Measurements from ENCODE around the gene CHURC1. TPM values are rescaled to one million over a fixed set of nuclear protein-coding genes. Genes with fewer than 3 reads are reported as not detected.

CHURC1 gene
- total RNA-seq, 4 donors from 2014 or later: 67.0 to 138 (median 107) TPM

DNA sequence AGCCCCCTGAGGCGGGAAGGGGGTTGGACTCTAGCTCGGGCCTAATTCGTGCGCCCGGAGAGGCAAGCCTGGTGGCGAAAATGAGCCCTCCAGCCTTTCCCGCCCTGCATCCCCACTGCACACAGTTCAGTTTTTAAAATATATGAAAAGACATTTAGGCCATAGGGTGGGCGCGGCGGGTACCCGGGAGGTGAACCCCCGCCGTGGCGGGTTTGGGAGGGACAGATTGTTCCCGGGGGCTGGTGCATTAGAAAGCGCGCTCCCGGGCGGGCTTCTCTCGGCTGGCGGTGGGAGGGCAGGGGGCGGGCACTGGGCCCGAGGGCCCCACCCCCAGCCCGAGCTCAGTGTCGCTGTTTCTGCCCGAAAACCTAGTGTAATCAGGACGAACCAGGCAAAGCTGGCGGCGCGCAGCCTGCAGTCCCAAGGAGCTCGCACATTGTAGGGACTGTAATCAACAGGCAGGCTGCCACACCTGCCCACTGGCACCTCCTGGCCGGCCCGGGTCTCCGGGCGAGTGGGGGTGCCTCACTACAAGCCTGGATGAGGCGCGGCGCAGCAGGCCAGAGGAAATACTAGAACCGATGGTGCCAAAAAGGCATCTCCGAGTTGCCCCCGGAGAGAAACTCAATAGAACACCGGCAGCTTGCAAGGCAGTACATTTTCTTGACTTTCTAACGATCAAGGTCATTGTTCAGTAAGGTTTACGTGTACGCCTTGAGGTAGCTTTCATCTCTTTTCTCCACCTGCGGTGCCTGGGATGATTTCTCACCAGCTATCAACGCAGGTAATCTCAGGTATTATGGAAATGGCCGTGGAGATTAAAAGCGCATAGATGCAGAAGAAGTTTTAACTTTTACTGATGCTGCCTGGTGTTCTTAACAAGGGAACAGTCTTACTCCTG lies 33.8 kb upstream of the CHURC1 start:
- peaks cover 6 to 54% (median 30%) of the 10 kb centered on the region in 4 donors for H3K27me3 ChIP-seq
- intact Hi-C loops (cut with DNase I): no loop called here
- no peaks in the 10 kb centered on the region for H3K36me3 ChIP-seq
- H3K27ac ChIP-seq (replicated peaks in 1 of 4): no peak overlapping the region
- H3K4me3 ChIP-seq: peak overlapping the region; percentile 59 to 69 (median 65)
- WGBS: 10% methylated on average over 35 of the region's 49 CpGs
- TF ChIP-seq POLR2AphosphoS5 (IDR thresholded peaks at IDR 0.05) (no peak), POLR2A (IDR thresholded peaks at IDR 0.05; ENCODE audit: low read depth) (no peak), EP300 (IDR thresholded peaks at IDR 0.05) (no peak)
- TF ChIP-seq, protein P1, sequence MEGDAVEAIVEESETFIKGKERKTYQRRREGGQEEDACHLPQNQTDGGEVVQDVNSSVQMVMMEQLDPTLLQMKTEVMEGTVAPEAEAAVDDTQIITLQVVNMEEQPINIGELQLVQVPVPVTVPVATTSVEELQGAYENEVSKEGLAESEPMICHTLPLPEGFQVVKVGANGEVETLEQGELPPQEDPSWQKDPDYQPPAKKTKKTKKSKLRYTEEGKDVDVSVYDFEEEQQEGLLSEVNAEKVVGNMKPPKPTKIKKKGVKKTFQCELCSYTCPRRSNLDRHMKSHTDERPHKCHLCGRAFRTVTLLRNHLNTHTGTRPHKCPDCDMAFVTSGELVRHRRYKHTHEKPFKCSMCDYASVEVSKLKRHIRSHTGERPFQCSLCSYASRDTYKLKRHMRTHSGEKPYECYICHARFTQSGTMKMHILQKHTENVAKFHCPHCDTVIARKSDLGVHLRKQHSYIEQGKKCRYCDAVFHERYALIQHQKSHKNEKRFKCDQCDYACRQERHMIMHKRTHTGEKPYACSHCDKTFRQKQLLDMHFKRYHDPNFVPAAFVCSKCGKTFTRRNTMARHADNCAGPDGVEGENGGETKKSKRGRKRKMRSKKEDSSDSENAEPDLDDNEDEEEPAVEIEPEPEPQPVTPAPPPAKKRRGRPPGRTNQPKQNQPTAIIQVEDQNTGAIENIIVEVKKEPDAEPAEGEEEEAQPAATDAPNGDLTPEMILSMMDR (IDR thresholded peaks at IDR 0.05): peak in 1 of 3 experiments; percentile 2
- DNase-seq (ENCODE audit: extremely low spot score): peak; percentile 68
- no peaks in the 10 kb centered on the region for H3K9me3 ChIP-seq
- H3K4me1 ChIP-seq: peaks cover 13 to 22% (median 21%) of the 10 kb centered on the region in 4 donors

DNA sequence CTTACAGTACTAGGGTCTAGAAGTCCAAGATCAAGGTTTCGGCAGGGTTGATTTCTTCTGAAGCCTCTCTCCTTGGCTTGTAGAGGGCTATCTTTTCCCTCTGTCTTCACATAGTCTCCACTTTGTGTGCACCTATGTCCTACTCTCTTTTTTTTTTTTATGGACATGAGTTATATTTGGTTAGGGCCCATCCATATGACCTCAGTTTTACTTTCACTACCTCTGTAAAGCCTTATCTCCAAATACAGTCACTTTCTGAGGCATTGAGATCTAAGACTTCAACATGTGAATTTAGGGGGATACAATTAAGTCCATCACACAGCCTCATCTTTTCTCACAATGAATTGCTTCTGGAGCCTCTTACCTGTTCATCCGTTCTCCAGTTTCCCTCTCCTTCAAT lies 28.7 kb upstream of the CHURC1 start:
- H3K27ac ChIP-seq (replicated peaks in 1 of 4): no peak overlapping the region

DNA sequence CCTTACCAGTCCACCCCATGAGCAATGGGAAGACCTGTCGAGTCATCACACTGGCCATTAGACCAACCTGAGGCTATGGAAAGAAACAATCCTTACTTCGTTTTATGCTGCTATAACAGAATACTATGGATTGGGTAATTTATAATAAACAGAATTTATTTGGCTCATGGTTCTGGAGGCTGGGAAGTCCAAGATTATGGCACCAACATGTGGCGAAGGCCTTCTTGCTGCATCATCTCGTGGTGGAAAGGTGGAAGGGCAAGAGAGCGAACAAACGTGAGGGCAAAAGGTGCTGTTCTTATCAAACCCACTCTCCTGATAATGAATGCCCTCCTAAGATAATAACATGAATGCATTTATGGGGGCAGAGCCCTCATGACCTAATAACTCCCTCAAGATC lies 24.9 kb upstream of the CHURC1 start:
- no peak for TF ChIP-seq POLR2AphosphoS5 (IDR thresholded peaks at IDR 0.05)
- TF ChIP-seq POLR2A (IDR thresholded peaks at IDR 0.05; ENCODE audit: low read depth): no peak
- TF ChIP-seq EP300 (IDR thresholded peaks at IDR 0.05): no peak
- TF ChIP-seq, protein P1 (IDR thresholded peaks at IDR 0.05): no peak
- H3K9me3 ChIP-seq: no peaks in the 10 kb centered on the region
- H3K27me3 ChIP-seq: peaks cover 0 to 28% (median 0%) of the 10 kb centered on the region in 4 donors
- DNase-seq (ENCODE audit: extremely low spot score): no peak
- H3K36me3 ChIP-seq: no peaks in the 10 kb centered on the region
- 93% methylated on average over 6 of the region's 6 CpGs for WGBS
- H3K27ac ChIP-seq (replicated peaks in 1 of 4): no peak overlapping the region
- H3K4me1 ChIP-seq: no peaks in the 10 kb centered on the region
- intact Hi-C loops (cut with DNase I): no loop called here
- no peak overlapping the region for H3K4me3 ChIP-seq

More for the DNA sequence above, 28.7 kb upstream of the CHURC1 start:
- TF ChIP-seq EP300 (IDR thresholded peaks at IDR 0.05): no peak
- TF ChIP-seq POLR2AphosphoS5 (IDR thresholded peaks at IDR 0.05): no peak
- Histone ChIP-seq H3K4me1 (peaks cover 3 to 5% (median 4%) of the 10 kb centered on the region in 4 donors), H3K36me3 (no peaks in the 10 kb centered on the region), H3K27me3 (peaks cover 5 to 40% (median 9%) of the 10 kb centered on the region in 4 donors), H3K9me3 (no peaks in the 10 kb centered on the region), H3K4me3 (no peak overlapping the region)
- DNase-seq (ENCODE audit: extremely low spot score): no peak
- WGBS: 97% methylated on average over 2 of the region's 2 CpGs
- intact Hi-C loops (cut with DNase I): no loop called here

DNA sequence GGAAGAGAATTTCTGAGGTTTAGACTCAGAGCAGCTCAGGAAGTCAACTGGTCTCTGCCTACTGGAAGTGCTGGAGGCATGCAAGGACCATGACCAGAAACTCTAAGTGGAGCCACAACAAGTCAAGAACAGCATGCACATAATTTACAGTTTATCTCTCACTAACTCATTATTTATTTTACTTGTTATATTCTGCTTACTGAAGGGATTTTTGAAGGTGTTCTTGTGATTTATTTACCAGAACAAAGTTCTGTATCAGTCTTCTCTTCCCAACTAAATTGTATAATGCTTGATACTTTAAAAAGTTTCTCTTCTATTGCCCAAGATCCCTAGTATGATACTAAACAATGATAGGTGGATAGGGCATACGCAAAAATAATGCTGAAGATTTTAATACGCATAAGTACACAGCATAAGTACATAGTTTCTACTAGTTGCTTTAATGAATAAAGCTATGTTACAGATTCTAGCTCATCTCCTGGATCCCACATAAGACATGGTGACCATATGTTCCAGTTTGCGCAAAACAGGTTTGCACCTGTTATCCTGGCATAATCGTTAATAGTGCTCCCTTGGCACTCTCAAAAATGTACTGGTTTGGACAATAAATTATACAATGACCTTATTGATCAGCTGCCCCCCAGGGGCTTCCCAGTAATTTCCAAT lies 22.9 kb upstream of the CHURC1 start:
- no peak for DNase-seq (ENCODE audit: extremely low spot score)
- WGBS: 92% methylated on average over 4 of the region's 4 CpGs
- Histone ChIP-seq H3K9me3 (no peaks in the 10 kb centered on the region), H3K4me1 (no peaks in the 10 kb centered on the region), H3K27me3 (peaks cover 0 to 24% (median 0%) of the 10 kb centered on the region in 4 donors), H3K4me3 (no peak overlapping the region), H3K36me3 (no peaks in the 10 kb centered on the region), H3K27ac (replicated peaks in 1 of 4) (no peak overlapping the region)
- no peak for TF ChIP-seq EP300 (IDR thresholded peaks at IDR 0.05)
- TF ChIP-seq, protein P1 (IDR thresholded peaks at IDR 0.05): no peak
- no peak for TF ChIP-seq POLR2AphosphoS5 (IDR thresholded peaks at IDR 0.05)
- TF ChIP-seq POLR2A (IDR thresholded peaks at IDR 0.05; ENCODE audit: low read depth): no peak
- intact Hi-C loops (cut with DNase I): no loop called here

DNA sequence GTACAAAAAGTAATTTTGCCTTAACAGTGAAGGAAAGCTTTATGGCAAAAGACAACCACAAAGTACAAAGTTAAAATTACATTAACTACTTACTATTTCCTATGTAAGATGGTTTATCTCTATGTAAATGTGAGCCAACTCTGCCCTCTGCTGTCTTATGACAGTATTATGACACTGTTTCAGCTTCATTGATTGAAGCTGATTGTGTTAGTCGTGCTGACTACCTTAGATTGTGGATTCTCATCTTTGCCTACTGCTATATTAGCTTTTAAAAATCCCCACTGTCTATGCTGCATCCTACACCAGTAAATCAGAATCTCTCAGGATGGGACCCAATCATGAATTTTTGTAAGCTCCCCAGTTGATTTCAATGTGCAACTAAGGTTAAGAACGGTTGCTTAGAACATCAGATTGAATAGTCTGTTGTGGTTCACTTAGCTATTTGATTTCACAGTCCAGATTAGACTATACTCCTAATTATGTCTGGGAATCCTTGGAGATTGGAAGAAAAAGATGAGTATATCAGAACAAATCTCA lies 22.3 kb upstream of the CHURC1 start:
- Histone ChIP-seq H3K4me1 (no peaks in the 10 kb centered on the region), H3K4me3 (no peak overlapping the region), H3K36me3 (no peaks in the 10 kb centered on the region), H3K27me3 (peaks cover 0 to 24% (median 0%) of the 10 kb centered on the region in 4 donors), H3K9me3 (no peaks in the 10 kb centered on the region), H3K27ac (replicated peaks in 1 of 4) (no peak overlapping the region)
- DNase-seq (ENCODE audit: extremely low spot score): no peak
- intact Hi-C loops (cut with DNase I): loop anchor here (2.0 kb wide), 1 partner anchor 69 kb away; no protein-coding TSS in a partner anchor
- no peak for TF ChIP-seq POLR2A (IDR thresholded peaks at IDR 0.05; ENCODE audit: low read depth)
- TF ChIP-seq, protein P1 (IDR thresholded peaks at IDR 0.05): peak; percentile 43 to 56 (median 53)
- WGBS: 42% methylated on average over 2 of the region's 2 CpGs

All from esophagus muscularis mucosa (tissue), 4 donors.